NCI-H1417 treated with DMSO at 0.1 percent for 48 hours (cell line): ENCODE data around the gene ZNF565.
A peak's percentile ranks its signal among the peaks of the same experiment; 100 is the strongest.
"Not testable (repeated sequence)": the region's sequence is repeated elsewhere in the genome, so short reads cannot be mapped to it uniquely, and the experiment has no call there.

Experiments
- DNase-seq: peaks from one replicate; lab custom pipeline; 2025; lab: John Stamatoyannopoulos, UW

ZNF565 gene

GRCh38 chr19:36214386-36215275, at the start of gene ZNF565, which contains the start of gene ZNF146:
ZNF565 (minus strand) TSS chr19:36214665; CDS start chr19:36201985, 12,680 bp downstream.
ZNF146 (plus strand) TSS chr19:36215106; CDS start chr19:36236441, 21,335 bp downstream.
- DNase-seq = peak; percentile 88

DNA sequence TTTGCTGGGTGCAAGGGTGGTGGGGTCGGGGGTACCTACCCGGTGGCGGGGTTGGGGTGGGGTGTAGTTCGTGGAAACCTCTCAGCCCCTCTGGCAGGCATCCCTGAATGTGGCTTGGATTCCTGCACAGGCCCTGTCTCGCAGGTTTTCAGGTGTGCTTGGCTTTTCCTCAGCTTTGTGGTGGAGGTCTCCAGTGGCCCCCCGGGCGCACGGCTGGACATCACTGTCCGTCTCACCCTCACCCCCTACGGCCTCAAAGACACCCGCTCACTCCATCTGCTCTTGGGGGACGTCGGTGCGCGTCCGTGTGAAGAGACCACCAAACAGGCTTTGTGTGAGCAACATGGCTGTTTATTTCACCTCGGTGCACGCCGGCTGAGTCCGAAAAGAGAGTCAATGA, 44.7 kb upstream of the ZNF565 start:
- DNase-seq = no peak

- no peak for DNase-seq
These were observed 43.8 kb upstream of the ZNF565 start for GRCh38 chr19:36258028-36258875.

DNA sequence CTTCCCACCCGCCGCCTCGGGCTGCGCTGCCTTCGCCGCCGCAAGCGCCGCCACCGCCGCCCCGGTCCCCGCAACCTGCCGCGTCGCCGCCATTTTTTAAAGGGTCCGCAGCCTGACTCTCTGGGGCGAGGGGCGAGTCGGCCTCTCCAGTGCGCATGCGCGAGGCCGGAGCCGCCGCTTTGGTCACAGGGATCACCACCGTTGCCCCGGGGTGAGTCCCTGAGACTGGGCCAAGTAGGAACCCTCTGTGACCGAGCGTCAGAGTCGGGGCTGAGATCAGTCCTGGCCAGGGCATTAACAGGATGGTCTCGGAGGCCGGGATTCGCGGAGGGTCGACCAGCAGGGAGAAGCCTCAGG, 43.0 kb upstream of the ZNF565 start:
- no peak for DNase-seq

- DNase-seq = no peak
These were observed 42.5 kb upstream of the ZNF565 start for GRCh38 chr19:36256853-36257519.

GRCh38 chr19:36256064-36256463, 41.6 kb upstream of the ZNF565 start:
- no peak for DNase-seq

- DNase-seq = no peak
These were observed 40.9 kb upstream of the ZNF565 start for GRCh38 chr19:36255316-36255715.

- no peak for DNase-seq
These were observed 40.4 kb upstream of the ZNF565 start for GRCh38 chr19:36254848-36255247.

DNA sequence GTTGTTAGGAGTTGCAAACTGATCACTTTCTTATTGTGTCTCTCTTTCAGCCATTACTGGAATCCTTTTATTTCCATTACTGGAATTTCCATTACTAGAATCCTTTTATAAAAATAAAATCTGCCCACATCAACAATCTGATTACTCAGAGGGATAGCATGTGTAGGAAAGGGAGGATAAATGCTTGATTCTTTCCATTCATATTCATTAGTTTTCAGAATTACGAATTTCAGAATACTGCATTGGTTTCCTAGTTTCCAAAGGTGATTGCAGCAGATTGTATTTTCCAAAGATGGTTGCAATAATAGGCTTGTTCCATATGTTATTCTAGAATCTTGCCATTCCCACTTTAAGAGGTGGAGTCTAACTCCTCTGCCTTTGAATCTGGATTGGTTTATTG, 37.6 kb upstream of the ZNF565 start:
- DNase-seq = no peak

GRCh38 chr19:36246006-36246481, 31.6 kb upstream of the ZNF565 start:
- DNase-seq = no peak

DNA sequence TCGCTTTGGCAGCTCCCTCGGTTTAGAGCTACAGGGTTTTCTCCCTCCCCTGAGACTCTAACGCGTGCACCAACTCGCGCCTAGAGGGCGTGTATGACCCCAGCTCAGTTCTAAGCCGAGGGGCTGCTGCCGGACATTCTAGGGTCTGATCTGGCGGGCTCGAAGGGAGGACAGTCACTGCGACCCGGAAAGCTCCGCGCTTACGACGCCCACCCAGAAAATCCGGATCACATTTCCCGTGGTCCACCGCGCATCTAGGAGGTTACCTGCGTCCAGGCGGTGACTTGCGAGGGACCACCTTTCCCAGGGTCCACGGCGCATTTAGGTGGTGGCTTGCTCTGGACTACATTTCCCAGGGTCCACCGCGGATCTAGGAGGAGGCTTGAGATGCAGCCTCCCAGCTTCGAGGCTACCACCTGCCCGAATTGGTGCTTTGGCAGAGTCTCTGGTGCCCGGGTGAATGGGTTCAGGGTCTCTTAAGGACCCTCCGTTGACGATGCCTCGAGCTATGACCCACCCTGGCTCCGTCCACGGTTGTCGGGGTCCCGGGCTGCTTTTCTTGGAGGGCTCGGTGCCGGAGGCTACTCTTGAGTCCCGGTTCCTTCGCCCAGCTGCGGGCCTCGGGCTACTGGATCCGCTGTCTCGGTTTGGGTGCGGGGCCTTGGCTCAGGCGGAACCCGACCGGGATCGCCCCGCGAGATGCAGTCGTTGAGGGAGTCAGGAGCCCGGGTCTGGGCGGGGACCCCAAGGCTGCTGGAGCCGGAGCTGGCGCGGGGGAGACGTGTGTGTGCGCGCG, 30.9 kb upstream of the ZNF565 start:
- no peak for DNase-seq

GRCh38 chr19:36244066-36244465, 29.6 kb upstream of the ZNF565 start:
- no peak for DNase-seq

DNA sequence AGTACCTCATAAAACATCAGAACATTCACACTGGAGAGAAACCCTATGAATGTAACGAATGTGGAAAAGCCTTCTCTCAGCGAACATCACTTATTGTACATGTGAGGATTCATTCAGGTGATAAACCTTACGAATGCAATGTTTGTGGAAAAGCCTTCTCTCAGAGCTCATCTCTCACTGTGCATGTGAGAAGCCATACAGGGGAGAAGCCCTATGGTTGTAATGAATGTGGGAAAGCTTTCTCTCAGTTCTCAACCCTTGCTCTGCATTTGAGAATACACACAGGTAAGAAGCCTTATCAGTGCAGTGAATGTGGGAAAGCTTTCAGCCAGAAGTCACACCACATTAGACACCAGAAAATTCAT, 22.5 kb upstream of the ZNF565 start:
- DNase-seq = no peak

DNA sequence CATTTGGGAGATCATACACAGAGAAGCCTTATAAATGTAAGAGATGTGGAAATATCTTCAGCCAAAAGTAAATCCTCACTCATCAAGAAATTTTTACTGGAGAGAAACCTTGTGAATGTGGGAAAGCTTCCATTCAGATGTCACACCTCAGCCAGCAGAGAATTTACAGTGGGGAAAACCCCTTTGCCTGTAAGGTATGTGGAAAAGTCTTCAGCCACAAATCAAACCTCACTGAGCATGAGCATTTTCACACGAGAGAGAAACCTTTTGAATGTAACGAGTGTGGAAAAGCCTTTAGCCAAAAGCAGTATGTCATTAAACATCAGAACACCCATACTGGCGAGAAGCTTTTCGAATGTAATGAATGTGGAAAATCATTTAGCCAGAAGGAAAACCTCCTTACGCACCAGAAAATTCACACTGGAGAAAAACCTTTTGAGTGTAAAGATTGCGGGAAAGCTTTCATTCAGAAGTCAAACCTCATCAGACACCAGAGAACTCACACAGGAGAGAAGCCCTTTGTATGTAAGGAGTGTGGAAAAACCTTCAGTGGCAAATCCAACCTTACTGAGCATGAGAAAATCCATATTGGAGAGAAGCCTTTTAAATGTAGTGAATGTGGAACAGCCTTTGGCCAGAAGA, 22.0 kb upstream of the ZNF565 start:
- DNase-seq = no peak

GRCh38 chr19:36233626-36234025, 19.2 kb upstream of the ZNF565 start:
- not testable (repeated sequence) for DNase-seq

- DNase-seq = no peak
These were observed 10.9 kb upstream of the ZNF565 start for GRCh38 chr19:36225219-36225892.

- DNase-seq = no peak
These were observed 8.0 kb upstream of the ZNF565 start for GRCh38 chr19:36222503-36222902.

GRCh38 chr19:36221474-36221873, 7.0 kb upstream of the ZNF565 start:
- no peak for DNase-seq

DNA sequence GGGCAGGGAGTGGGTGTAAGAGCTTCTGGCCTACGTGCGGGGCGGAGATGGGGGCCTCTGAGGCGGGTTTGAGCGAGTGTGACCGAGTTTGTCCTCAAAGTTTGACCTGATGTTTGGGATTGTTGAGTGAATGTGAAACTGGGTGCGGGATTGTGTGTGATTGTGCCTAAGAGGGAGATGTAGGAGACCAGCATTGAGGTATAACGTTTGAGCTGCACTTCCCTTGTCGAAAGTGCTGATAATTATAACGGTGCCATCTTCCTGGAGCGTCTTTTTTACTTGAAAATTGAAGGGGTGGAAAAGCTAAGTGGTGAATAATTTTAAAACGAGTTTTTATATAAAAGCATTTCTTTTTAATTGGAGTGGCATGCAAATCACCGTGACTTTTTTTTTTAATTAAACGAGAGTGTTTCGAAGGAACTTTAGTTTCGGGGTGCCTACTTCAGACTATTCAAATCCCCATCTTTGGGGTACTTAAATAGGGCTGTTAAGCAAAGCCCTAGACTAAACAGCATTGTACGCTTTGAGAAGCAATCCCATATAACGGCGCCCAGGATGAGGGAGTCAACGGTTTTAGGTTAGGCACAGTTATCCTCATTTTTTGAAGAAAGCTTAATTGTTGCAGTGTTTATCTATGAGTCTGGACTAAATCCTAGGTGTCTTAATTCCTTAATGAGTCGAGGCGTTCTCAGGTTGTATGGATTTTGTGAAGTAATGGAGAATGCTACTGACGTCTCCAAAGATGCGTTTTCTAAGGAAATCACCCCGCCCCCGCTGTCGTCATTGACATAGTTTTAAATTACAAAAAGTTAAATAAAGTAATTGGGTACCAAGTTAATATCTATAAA, 1.0 kb upstream of the ZNF565 start:
- DNase-seq = no peak
